ENCODE measurements around the gene SPSB3.

SPSB3 gene

GRCh38 chr16:1763521-1764511 is 18.6 kb downstream of the SPSB3 start:
- DNase-seq (ENCODE audit: low spot score): no peak

GRCh38 chr16:1762879-1763520 is 19.4 kb downstream of the SPSB3 start:
- DNase-seq (ENCODE audit: low spot score): no peak

GRCh38 chr16:1762196-1762878 is 20.0 kb downstream of the SPSB3 start:
- no peak for DNase-seq (ENCODE audit: low spot score)

- DNase-seq (ENCODE audit: low spot score): no peak
These were observed 20.6 kb downstream of the SPSB3 start for GRCh38 chr16:1761751-1762150.

GRCh38 chr16:1760911-1761310 is 21.5 kb downstream of the SPSB3 start:
- DNase-seq (ENCODE audit: low spot score): no peak

GRCh38 chr16:1759511-1759910 is 22.9 kb downstream of the SPSB3 start:
- DNase-seq (ENCODE audit: low spot score): no peak

- no peak for DNase-seq (ENCODE audit: low spot score)
These were observed 23.4 kb downstream of the SPSB3 start for GRCh38 chr16:1758923-1759322.

- DNase-seq (ENCODE audit: low spot score): no peak
These were observed 24.5 kb downstream of the SPSB3 start for GRCh38 chr16:1757714-1758461.

- DNase-seq (ENCODE audit: low spot score): no peak
These were observed 28.2 kb downstream of the SPSB3 start for GRCh38 chr16:1754204-1754603.

- DNase-seq (ENCODE audit: low spot score): no peak
These were observed 29.5 kb downstream of the SPSB3 start for GRCh38 chr16:1752853-1753252.

GRCh38 chr16:1751946-1752345 is 30.4 kb downstream of the SPSB3 start:
- DNase-seq (ENCODE audit: low spot score): no peak

GRCh38 chr16:1749152-1750117 is 32.9 kb downstream of the SPSB3 start:
- DNase-seq (ENCODE audit: low spot score): no peak

GRCh38 chr16:1747934-1748333 is 34.4 kb downstream of the SPSB3 start:
- DNase-seq (ENCODE audit: low spot score): no peak

- no peak for DNase-seq (ENCODE audit: low spot score)
These were observed 35.6 kb downstream of the SPSB3 start for GRCh38 chr16:1746693-1747195.

GRCh38 chr16:1745900-1746692 is 36.3 kb downstream of the SPSB3 start:
- DNase-seq (ENCODE audit: low spot score): no peak

- no peak for DNase-seq (ENCODE audit: low spot score)
These were observed 37.0 kb downstream of the SPSB3 start for GRCh38 chr16:1745181-1745899.

- no peak for DNase-seq (ENCODE audit: low spot score)
These were observed 38.0 kb downstream of the SPSB3 start for GRCh38 chr16:1744338-1744840.

- no peak for DNase-seq (ENCODE audit: low spot score)
These were observed 38.7 kb downstream of the SPSB3 start for GRCh38 chr16:1743376-1744337.

Measured in Ammon's horn (tissue), 1 donor.